Measurements from ENCODE around the gene EPB41L2. TPM values are rescaled to one million over a fixed set of nuclear protein-coding genes. Genes with fewer than 3 reads are reported as not detected.

EPB41L2 gene
- total RNA-seq, 4 donors from 2014 or later, result 11.6 to 24.0 (median 14.6) TPM

- H3K9me3 ChIP-seq, result no peaks in the 10 kb centered on the region
- TF ChIP-seq POLR2A (IDR thresholded peaks at IDR 0.05) (no peak), CTCF (IDR thresholded peaks at IDR 0.05 in 4 of 5, conservative IDR thresholded peaks at IDR 0.05 in 1 of 5) (no peak)
- ATAC-seq (no peak), DNase-seq (no peak)
- intact Hi-C loops (cut with DNase I; ENCODE audit: low total_unique reads) (no loop called here), in situ Hi-C loops (cut with MboI; ENCODE audit: low sequenced_read_pairs in 4 of 4) (loop anchor here in 2 of 4 donors (25.0 kb wide), 1 partner anchor 541 kb away; no protein-coding TSS in a partner anchor)
- no peaks in the 10 kb centered on the region for H3K4me1 ChIP-seq
- no peaks in the 10 kb centered on the region for H3K27me3 ChIP-seq
- no peak overlapping the region for H3K27ac ChIP-seq
- no peak overlapping the region for H3K4me3 ChIP-seq
- no peaks in the 10 kb centered on the region for H3K36me3 ChIP-seq
These were observed 209.4 kb downstream of the EPB41L2 start for GRCh38 chr6:130853555-130854183.

GRCh38 chr6:130852844-130853554 lies 210.0 kb downstream of the EPB41L2 start:
- H3K27ac ChIP-seq, result no peak overlapping the region
- TF ChIP-seq POLR2A (IDR thresholded peaks at IDR 0.05), result no peak
- TF ChIP-seq CTCF (IDR thresholded peaks at IDR 0.05 in 4 of 5, conservative IDR thresholded peaks at IDR 0.05 in 1 of 5), result no peak
- no peaks in the 10 kb centered on the region for H3K36me3 ChIP-seq
- no peaks in the 10 kb centered on the region for H3K27me3 ChIP-seq
- no peaks in the 10 kb centered on the region for H3K9me3 ChIP-seq
- no peak overlapping the region for H3K4me3 ChIP-seq
- DNase-seq, result no peak
- H3K4me1 ChIP-seq, result no peaks in the 10 kb centered on the region
- intact Hi-C loops (cut with DNase I; ENCODE audit: low total_unique reads), result no loop called here
- no peak for ATAC-seq
- in situ Hi-C loops (cut with MboI; ENCODE audit: low sequenced_read_pairs in 4 of 4), result loop anchor here in 2 of 4 donors (25.0 kb wide), 1 partner anchor 541 kb away; no protein-coding TSS in a partner anchor

GRCh38 chr6:130851026-130851425 lies 212.0 kb downstream of the EPB41L2 start:
- no peaks in the 10 kb centered on the region for H3K4me1 ChIP-seq
- intact Hi-C loops (cut with DNase I; ENCODE audit: low total_unique reads) (no loop called here), in situ Hi-C loops (cut with MboI; ENCODE audit: low sequenced_read_pairs in 4 of 4) (loop anchor here in 2 of 4 donors (25.0 kb wide), 1 partner anchor 539 kb away; no protein-coding TSS in a partner anchor)
- no peak overlapping the region for H3K4me3 ChIP-seq
- no peaks in the 10 kb centered on the region for H3K36me3 ChIP-seq
- TF ChIP-seq CTCF (IDR thresholded peaks at IDR 0.05 in 4 of 5, conservative IDR thresholded peaks at IDR 0.05 in 1 of 5) (no peak), POLR2A (IDR thresholded peaks at IDR 0.05) (no peak)
- no peak overlapping the region for H3K27ac ChIP-seq
- ATAC-seq (no peak), DNase-seq (no peak)
- no peaks in the 10 kb centered on the region for H3K9me3 ChIP-seq
- no peaks in the 10 kb centered on the region for H3K27me3 ChIP-seq

GRCh38 chr6:130849594-130849993 lies 213.5 kb downstream of the EPB41L2 start:
- intact Hi-C loops (cut with DNase I; ENCODE audit: low total_unique reads), result loop anchor here (10.0 kb wide), 1 partner anchor 525 kb away; no protein-coding TSS in a partner anchor
- no peak for ATAC-seq
- no peaks in the 10 kb centered on the region for H3K4me1 ChIP-seq

More at GRCh38 chr6:130849594-130849993, 213.5 kb downstream of the EPB41L2 start:
- TF ChIP-seq POLR2A (IDR thresholded peaks at IDR 0.05), result no peak
- no peak for TF ChIP-seq CTCF (IDR thresholded peaks at IDR 0.05 in 4 of 5, conservative IDR thresholded peaks at IDR 0.05 in 1 of 5)
- H3K27ac ChIP-seq, result no peak overlapping the region
- no peaks in the 10 kb centered on the region for H3K27me3 ChIP-seq
- H3K4me3 ChIP-seq, result no peak overlapping the region
- DNase-seq, result no peak
- no peaks in the 10 kb centered on the region for H3K9me3 ChIP-seq
- no peaks in the 10 kb centered on the region for H3K36me3 ChIP-seq
- in situ Hi-C loops (cut with MboI; ENCODE audit: low sequenced_read_pairs in 4 of 4), result no loop called here
